ENCODE data around the gene NR6A1.

NR6A1 gene

DNA sequence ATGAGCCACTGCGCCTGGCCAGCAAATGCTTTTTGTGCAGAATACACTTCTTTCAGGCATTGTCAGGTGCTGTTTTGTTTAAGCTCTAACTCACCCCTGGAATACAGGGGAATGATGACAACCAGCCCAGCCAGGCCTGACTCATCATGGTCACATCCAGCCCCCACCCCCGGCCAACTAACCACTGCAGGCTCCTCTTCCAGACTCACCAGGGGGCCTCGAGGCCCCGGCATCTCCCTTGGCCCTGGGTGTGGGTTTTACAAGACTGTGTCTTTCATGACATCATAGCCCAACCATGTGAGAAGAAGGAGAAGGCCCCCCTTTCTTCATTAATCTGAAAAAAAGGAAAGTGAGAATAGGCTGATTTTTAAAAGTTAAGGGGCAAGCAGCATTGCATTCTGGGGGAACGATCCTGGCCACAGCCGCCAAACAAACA is 41.3 kb upstream of the NR6A1 start:
- DNase-seq (ENCODE audit: low read depth) = peak; percentile 89
- TF ChIP-seq, protein P1, sequence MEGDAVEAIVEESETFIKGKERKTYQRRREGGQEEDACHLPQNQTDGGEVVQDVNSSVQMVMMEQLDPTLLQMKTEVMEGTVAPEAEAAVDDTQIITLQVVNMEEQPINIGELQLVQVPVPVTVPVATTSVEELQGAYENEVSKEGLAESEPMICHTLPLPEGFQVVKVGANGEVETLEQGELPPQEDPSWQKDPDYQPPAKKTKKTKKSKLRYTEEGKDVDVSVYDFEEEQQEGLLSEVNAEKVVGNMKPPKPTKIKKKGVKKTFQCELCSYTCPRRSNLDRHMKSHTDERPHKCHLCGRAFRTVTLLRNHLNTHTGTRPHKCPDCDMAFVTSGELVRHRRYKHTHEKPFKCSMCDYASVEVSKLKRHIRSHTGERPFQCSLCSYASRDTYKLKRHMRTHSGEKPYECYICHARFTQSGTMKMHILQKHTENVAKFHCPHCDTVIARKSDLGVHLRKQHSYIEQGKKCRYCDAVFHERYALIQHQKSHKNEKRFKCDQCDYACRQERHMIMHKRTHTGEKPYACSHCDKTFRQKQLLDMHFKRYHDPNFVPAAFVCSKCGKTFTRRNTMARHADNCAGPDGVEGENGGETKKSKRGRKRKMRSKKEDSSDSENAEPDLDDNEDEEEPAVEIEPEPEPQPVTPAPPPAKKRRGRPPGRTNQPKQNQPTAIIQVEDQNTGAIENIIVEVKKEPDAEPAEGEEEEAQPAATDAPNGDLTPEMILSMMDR (conservative IDR thresholded peaks at IDR 0.05; ENCODE audit: low read length) = peak; percentile 24
- no peak overlapping the region for H3K4me3 ChIP-seq (ENCODE audit: low read length)

DNA sequence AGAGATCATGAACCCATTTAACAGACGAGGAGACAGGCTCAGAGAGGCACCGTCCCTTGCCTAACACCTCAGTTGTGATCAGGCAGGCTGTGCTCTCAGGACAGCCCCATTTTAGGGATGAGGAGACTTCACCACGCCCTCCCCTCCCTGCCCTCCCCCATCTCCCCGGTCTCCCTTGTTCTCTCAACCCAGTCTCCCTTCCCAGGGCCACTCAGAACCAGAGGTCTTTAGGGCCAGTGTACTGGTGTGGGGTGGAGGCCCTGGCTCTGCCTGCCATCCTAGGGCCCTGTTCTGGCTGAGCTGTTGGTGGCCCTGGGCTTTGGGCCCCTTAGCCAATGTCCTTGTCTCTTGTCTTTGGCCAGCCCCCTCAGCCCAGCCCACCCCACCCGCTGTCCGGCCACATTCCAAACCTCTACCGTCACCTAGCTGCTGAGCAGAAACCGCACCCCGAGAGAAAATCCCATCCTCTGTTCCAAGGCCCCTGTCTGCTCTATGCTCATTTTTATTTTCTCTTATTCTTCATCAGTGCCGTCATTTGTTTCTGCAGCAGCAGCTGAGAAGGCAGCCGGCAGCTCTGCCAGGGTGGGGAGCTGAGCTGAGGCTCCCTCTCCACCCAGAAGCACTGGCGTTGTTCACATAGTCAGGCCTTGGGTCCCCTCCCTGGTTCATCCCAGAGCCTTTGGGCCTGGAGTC is 39.7 kb upstream of the NR6A1 start:
- TF ChIP-seq, protein P1 (conservative IDR thresholded peaks at IDR 0.05; ENCODE audit: low read length) = no peak
- DNase-seq (ENCODE audit: low read depth) = peak; percentile 71
- no peak overlapping the region for H3K4me3 ChIP-seq (ENCODE audit: low read length)

DNA sequence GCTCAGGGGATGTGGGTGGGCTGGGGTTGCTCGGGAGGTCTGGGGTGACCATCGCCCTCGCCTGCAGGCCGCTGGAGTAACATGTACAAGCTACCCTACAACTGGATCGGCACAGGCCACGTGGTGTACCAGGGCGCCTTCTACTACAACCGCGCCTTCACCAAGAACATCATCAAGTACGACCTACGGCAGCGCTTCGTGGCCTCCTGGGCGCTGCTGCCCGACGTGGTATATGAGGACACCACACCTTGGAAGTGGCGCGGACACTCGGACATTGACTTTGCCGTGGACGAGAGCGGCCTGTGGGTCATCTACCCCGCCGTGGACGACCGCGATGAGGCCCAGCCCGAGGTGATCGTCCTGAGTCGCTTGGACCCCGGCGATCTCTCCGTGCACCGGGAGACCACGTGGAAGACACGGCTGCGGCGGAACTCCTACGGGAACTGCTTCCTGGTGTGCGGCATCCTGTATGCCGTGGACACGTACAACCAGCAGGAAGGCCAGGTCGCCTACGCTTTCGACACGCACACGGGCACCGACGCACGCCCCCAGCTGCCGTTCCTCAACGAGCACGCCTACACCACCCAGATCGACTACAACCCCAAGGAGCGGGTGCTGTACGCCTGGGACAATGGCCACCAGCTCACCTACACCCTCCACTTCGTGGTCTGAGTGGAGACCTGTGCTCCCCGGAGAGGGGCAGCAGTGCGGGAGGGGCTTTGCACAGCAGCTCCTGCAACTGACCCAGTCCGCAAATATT is 38.8 kb upstream of the NR6A1 start:
- DNase-seq (ENCODE audit: low read depth) = no peak
- TF ChIP-seq, protein P1 (conservative IDR thresholded peaks at IDR 0.05; ENCODE audit: low read length) = no peak
- H3K4me3 ChIP-seq (ENCODE audit: low read length) = no peak overlapping the region

DNA sequence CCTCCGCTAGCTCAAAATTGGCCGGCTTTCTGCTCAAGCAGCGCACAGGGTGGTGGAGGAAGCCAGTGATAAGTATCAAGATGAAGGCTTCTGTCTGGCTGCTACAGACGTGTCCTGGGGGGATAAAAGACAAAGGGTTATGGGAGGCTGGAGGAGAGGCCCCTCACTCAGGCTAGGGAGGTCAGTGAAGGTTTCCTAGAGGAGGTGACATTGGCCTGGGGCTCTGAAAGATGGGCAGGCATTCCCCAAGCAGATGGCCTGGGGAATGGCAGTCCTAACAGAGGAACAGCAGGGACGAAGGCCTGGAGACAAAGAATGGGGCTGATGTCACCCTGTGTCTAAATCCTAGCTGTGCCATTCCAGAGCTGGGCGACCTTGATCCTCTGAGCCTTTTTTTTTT is 38.1 kb upstream of the NR6A1 start:
- TF ChIP-seq, protein P1 (conservative IDR thresholded peaks at IDR 0.05; ENCODE audit: low read length) = no peak
- DNase-seq (ENCODE audit: low read depth) = no peak
- H3K4me3 ChIP-seq (ENCODE audit: low read length) = no peak overlapping the region

DNA sequence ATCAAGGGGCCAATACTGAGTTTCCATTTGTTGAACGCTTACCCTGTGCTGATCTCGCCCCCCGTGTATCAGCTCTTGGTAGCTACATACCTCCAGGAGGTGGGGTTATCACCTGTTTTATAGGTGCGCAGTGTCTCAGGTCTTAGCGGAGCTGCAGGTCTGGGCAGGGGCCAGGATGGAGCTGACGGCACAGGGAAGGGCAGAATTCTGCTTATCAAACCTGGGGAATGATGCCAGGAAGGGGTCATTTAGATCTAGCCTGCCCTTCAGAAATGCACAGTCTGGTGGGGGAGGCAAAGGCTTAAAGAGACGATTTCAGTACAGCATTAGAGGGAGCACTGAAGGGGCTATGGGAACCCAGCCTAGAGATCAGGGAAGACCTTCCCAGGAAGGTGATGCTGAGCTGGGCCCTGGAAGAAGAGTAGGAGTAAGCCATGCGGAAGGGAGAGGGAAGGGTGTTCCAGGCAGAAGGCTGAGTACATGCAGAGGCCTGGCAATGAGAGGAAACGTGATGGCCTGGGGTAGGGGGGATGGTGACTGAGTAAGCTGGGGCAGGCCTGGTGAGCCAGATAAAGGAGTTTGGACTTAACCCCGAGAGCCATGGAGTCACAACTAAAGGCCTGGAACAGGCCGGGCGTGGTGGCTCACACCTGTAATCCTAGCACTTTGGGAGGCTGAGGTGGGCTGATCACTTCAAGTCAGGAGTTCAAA is 37.3 kb upstream of the NR6A1 start:
- TF ChIP-seq, protein P1 (conservative IDR thresholded peaks at IDR 0.05; ENCODE audit: low read length) = no peak
- DNase-seq (ENCODE audit: low read depth) = no peak
- no peak overlapping the region for H3K4me3 ChIP-seq (ENCODE audit: low read length)

DNA sequence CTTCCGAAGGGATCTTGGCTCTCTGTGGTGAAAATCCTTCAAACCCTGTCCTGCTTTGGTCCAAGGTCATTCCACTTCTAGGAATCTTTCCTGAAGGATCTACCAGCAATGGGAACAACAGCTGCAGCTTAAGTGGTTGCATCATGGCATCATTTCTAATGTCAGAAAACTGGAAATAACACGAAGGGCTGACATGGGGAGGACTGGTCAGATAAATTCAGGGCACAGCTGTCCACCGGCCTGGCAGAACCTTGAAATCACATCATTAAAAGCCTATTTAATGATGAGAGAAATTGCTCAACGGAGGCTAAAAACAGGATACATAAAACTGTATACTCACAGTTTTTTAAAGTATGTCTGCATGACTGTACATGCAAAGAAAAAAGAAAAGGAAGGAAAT is 34.1 kb upstream of the NR6A1 start:
- TF ChIP-seq, protein P1 (conservative IDR thresholded peaks at IDR 0.05; ENCODE audit: low read length) = no peak
- no peak overlapping the region for H3K4me3 ChIP-seq (ENCODE audit: low read length)
- peak; percentile 29 for DNase-seq (ENCODE audit: low read depth)

Data from AG10803 (cell line).